Mesendoderm (in vitro differentiated cells): Measurements from ENCODE around the gene ERP44. TPM values are rescaled to one million over a fixed set of nuclear protein-coding genes. Genes with fewer than 3 reads are reported as not detected.

ENCODE experiments used
- small RNA-seq: library from polyadenylated mRNA; stranded (forward); fragments of <200 nt; extraction: miRNeasy Mini kit (QIAGEN cat#:217004); gene quantifications from one replicate; pipeline ENCODE3, GENCODE V24; 2013; ENCODE audit not compliant: insufficient read depth

The ERP44 gene

Small RNA genes within 50 kb of the gene (small RNA-seq; reads per million reads assigned to genes)
- gene RN7SL75P, result not detected
